Activated naive CD8-positive, alpha-beta T cell treated with anti-CD3 and anti-CD28 coated beads, Interleukin-2, amount 10 ng/mL, durations not matched to agents 7 days and 5 days (primary cell): ENCODE data around the gene PDE5A. TPM values are rescaled to one million over a fixed set of nuclear protein-coding genes. Genes with fewer than 3 reads are reported as not detected.

Source experiments
- ATAC-seq: fragments of 150-1000 bp; cut with Tn5 transposase; one replicate; pipeline ENCODE4 v1.10.0; 2021; ENCODE audit warnings: low read depth, moderate library complexity
- POLR2A ChIA-PET: fragments of 350-600 bp; sonication (Branson Sonifier 250); formaldehyde crosslinking; loops from one replicate; lab custom pipeline; 2021; ENCODE audit warnings: antibody characterized with exemption; lab: Charles Lee
- DNase-seq: peaks from one replicate; pipeline ENCODE4 v3.0.0; 2021
- H3K27ac Mint-ChIP-seq: one replicate; pipeline ENCODE4 v1.8.0; 2022; ENCODE audit warnings: mild to moderate bottlenecking, mixed read lengths
- H3K27me3 Mint-ChIP-seq: one replicate; pipeline ENCODE4 v1.8.0; 2022; ENCODE audit warnings: mild to moderate bottlenecking, moderate library complexity, mixed read lengths
- H3K36me3 Mint-ChIP-seq: one replicate; pipeline ENCODE4 v1.8.0; 2021; ENCODE audit warnings: mild to moderate bottlenecking, mixed read lengths
- H3K4me1 Mint-ChIP-seq: one replicate; pipeline ENCODE4 v1.8.0; 2021; ENCODE audit warnings: mixed read lengths
- H3K4me3 Mint-ChIP-seq: one replicate; pipeline ENCODE4 v1.8.0; 2022; ENCODE audit warnings: mild to moderate bottlenecking, moderate library complexity, mixed read lengths
- H3K9me3 Mint-ChIP-seq: one replicate; pipeline ENCODE4 v1.8.0; 2021; ENCODE audit warnings: mixed read lengths
- total RNA-seq, 2 experiments: library from RNA; stranded (reverse); gene quantifications; one replicate each; pipeline ENCODE4 v1.2.3, GENCODE V29; 2021

Gene PDE5A
- total RNA-seq, 2 experiments from 2014 or later = 0.82 to 1.4 TPM

- H3K9me3 Mint-ChIP-seq = no peaks in the 10 kb centered on the region
- no peak for ATAC-seq
- POLR2A ChIA-PET = no interaction called here
- DNase-seq = no peak
- peaks cover 18% of the 10 kb centered on the region for H3K36me3 Mint-ChIP-seq
- H3K4me1 Mint-ChIP-seq = no peaks in the 10 kb centered on the region
- H3K27ac Mint-ChIP-seq = no peak overlapping the region
- no peaks in the 10 kb centered on the region for H3K27me3 Mint-ChIP-seq
- H3K4me3 Mint-ChIP-seq = no peak overlapping the region
Observed at GRCh38 chr4:119517361-119518229, 111.0 kb downstream of the PDE5A start.

GRCh38 chr4:119512398-119512797 is 116.2 kb downstream of the PDE5A start:
- Mint-ChIP-seq H3K4me3 (no peak overlapping the region), H3K27ac (no peak overlapping the region), H3K27me3 (no peaks in the 10 kb centered on the region), H3K9me3 (no peaks in the 10 kb centered on the region), H3K36me3 (peaks cover 10% of the 10 kb centered on the region), H3K4me1 (no peaks in the 10 kb centered on the region)
- ATAC-seq (no peak), DNase-seq (no peak)
- POLR2A ChIA-PET = no interaction called here

GRCh38 chr4:119510395-119511149 is 118.0 kb downstream of the PDE5A start:
- H3K27ac Mint-ChIP-seq = no peak overlapping the region
- no peak for DNase-seq
- POLR2A ChIA-PET = no interaction called here
- peaks cover 10% of the 10 kb centered on the region for H3K36me3 Mint-ChIP-seq
- no peaks in the 10 kb centered on the region for H3K27me3 Mint-ChIP-seq
- H3K4me3 Mint-ChIP-seq = no peak overlapping the region
- ATAC-seq = no peak
- H3K4me1 Mint-ChIP-seq = no peaks in the 10 kb centered on the region
- no peaks in the 10 kb centered on the region for H3K9me3 Mint-ChIP-seq

- Mint-ChIP-seq H3K4me3 (no peak overlapping the region), H3K27ac (no peak overlapping the region), H3K4me1 (no peaks in the 10 kb centered on the region), H3K36me3 (peaks cover 8% of the 10 kb centered on the region), H3K27me3 (no peaks in the 10 kb centered on the region), H3K9me3 (no peaks in the 10 kb centered on the region)
- DNase-seq (no peak), ATAC-seq (no peak)
- POLR2A ChIA-PET = no interaction called here
Observed at GRCh38 chr4:119508281-119508680, 120.3 kb downstream of the PDE5A start.

- no peak for DNase-seq
- no peak overlapping the region for H3K4me3 Mint-ChIP-seq
- ATAC-seq = no peak
Observed at GRCh38 chr4:119506806-119507205, 121.8 kb downstream of the PDE5A start.

GRCh38 chr4:119504616-119505015 is 124.0 kb downstream of the PDE5A start:
- no peak overlapping the region for H3K4me3 Mint-ChIP-seq
- ATAC-seq (no peak), DNase-seq (no peak)
- H3K27ac Mint-ChIP-seq = no peak overlapping the region
- H3K27me3 Mint-ChIP-seq = no peaks in the 10 kb centered on the region
- H3K4me1 Mint-ChIP-seq = no peaks in the 10 kb centered on the region
- peaks cover 7% of the 10 kb centered on the region for H3K36me3 Mint-ChIP-seq
- POLR2A ChIA-PET = no interaction called here
- no peaks in the 10 kb centered on the region for H3K9me3 Mint-ChIP-seq

More at GRCh38 chr4:119506806-119507205, 121.8 kb downstream of the PDE5A start:
- no peaks in the 10 kb centered on the region for H3K4me1 Mint-ChIP-seq
- H3K27ac Mint-ChIP-seq = no peak overlapping the region
- peaks cover 4% of the 10 kb centered on the region for H3K36me3 Mint-ChIP-seq
- no peaks in the 10 kb centered on the region for H3K9me3 Mint-ChIP-seq
- POLR2A ChIA-PET = no interaction called here
- no peaks in the 10 kb centered on the region for H3K27me3 Mint-ChIP-seq

- no peak overlapping the region for H3K27ac Mint-ChIP-seq
Observed at GRCh38 chr4:119501740-119502139, 126.9 kb downstream of the PDE5A start.

GRCh38 chr4:119498527-119498926 is 130.1 kb downstream of the PDE5A start:
- H3K9me3 Mint-ChIP-seq = no peaks in the 10 kb centered on the region
- no peaks in the 10 kb centered on the region for H3K27me3 Mint-ChIP-seq
- peaks cover 11% of the 10 kb centered on the region for H3K36me3 Mint-ChIP-seq
- H3K4me1 Mint-ChIP-seq = peaks cover 3% of the 10 kb centered on the region
- DNase-seq (no peak), ATAC-seq (peak; percentile 33)
- POLR2A ChIA-PET = no interaction called here
- peak overlapping the region; percentile 64 for H3K27ac Mint-ChIP-seq
- no peak overlapping the region for H3K4me3 Mint-ChIP-seq

More at GRCh38 chr4:119501740-119502139, 126.9 kb downstream of the PDE5A start:
- no peaks in the 10 kb centered on the region for H3K9me3 Mint-ChIP-seq
- ATAC-seq (no peak), DNase-seq (no peak)
- POLR2A ChIA-PET = no interaction called here
- peaks cover 3% of the 10 kb centered on the region for H3K4me1 Mint-ChIP-seq
- H3K36me3 Mint-ChIP-seq = peaks cover 11% of the 10 kb centered on the region
- no peaks in the 10 kb centered on the region for H3K27me3 Mint-ChIP-seq
- H3K4me3 Mint-ChIP-seq = no peak overlapping the region

GRCh38 chr4:119493886-119494285 is 134.7 kb downstream of the PDE5A start:
- POLR2A ChIA-PET = no interaction called here
- ATAC-seq (no peak), DNase-seq (no peak)
- no peak overlapping the region for H3K4me3 Mint-ChIP-seq
- H3K27me3 Mint-ChIP-seq = no peaks in the 10 kb centered on the region
- H3K4me1 Mint-ChIP-seq = peaks cover 3% of the 10 kb centered on the region
- H3K9me3 Mint-ChIP-seq = no peaks in the 10 kb centered on the region
- H3K27ac Mint-ChIP-seq = no peak overlapping the region
- peaks cover 6% of the 10 kb centered on the region for H3K36me3 Mint-ChIP-seq

- Mint-ChIP-seq H3K9me3 (no peaks in the 10 kb centered on the region), H3K27ac (no peak overlapping the region), H3K4me1 (peaks cover under 1% of the 10 kb centered on the region), H3K27me3 (no peaks in the 10 kb centered on the region), H3K4me3 (no peak overlapping the region), H3K36me3 (peaks cover 3% of the 10 kb centered on the region)
- ATAC-seq = no peak
- POLR2A ChIA-PET = no interaction called here
- DNase-seq = no peak
Observed at GRCh38 chr4:119493419-119493818, 135.2 kb downstream of the PDE5A start.

GRCh38 chr4:119490335-119490734 is 138.3 kb downstream of the PDE5A start:
- no peak for ATAC-seq
- Mint-ChIP-seq H3K27ac (no peak overlapping the region), H3K4me1 (no peaks in the 10 kb centered on the region), H3K9me3 (no peaks in the 10 kb centered on the region), H3K4me3 (no peak overlapping the region), H3K27me3 (no peaks in the 10 kb centered on the region), H3K36me3 (peaks cover 2% of the 10 kb centered on the region)
- POLR2A ChIA-PET = no interaction called here
- no peak for DNase-seq

GRCh38 chr4:119489305-119489704 is 139.3 kb downstream of the PDE5A start:
- H3K36me3 Mint-ChIP-seq = peaks cover 6% of the 10 kb centered on the region
- peaks cover 5% of the 10 kb centered on the region for H3K9me3 Mint-ChIP-seq
- DNase-seq (no peak), ATAC-seq (no peak)
- no peaks in the 10 kb centered on the region for H3K4me1 Mint-ChIP-seq
- no peak overlapping the region for H3K4me3 Mint-ChIP-seq
- H3K27me3 Mint-ChIP-seq = no peaks in the 10 kb centered on the region
- H3K27ac Mint-ChIP-seq = no peak overlapping the region
- POLR2A ChIA-PET = no interaction called here

- ATAC-seq (no peak), DNase-seq (no peak)
- Mint-ChIP-seq H3K9me3 (peaks cover 13% of the 10 kb centered on the region), H3K36me3 (peaks cover 49% of the 10 kb centered on the region), H3K27ac (no peak overlapping the region), H3K4me3 (no peak overlapping the region), H3K27me3 (no peaks in the 10 kb centered on the region), H3K4me1 (no peaks in the 10 kb centered on the region)
- POLR2A ChIA-PET = interaction anchor here (0.6 kb wide), 1 partner anchor 743 kb away, joined by 3 read pairs; no protein-coding TSS in a partner anchor
Observed at GRCh38 chr4:119480331-119480730, 148.3 kb downstream of the PDE5A start.
